Neural progenitor cell (in vitro differentiated cells): Measurements from ENCODE around the gene HS2ST1. TPM values are rescaled to one million over a fixed set of nuclear protein-coding genes. Genes with fewer than 3 reads are reported as not detected.

Experiments used
- DNase-seq: peaks from one replicate; pipeline ENCODE4 v3.0.0-alpha.2; 2016; ENCODE audit warnings: low spot score
- H2AFZ ChIP-seq: fragments of 200-600 bp; sonication (generic); replicated peaks from 2 replicates; pipeline ENCODE4 v1.6.1; 2016; ENCODE audit warnings: antibody characterized with exemption
- H3F3A ChIP-seq: fragments of 200-600 bp; sonication (generic); 2 replicates; pipeline ENCODE4 v1.6.1; 2016; ENCODE audit warnings: antibody characterized with exemption, low read depth
- H3K27ac ChIP-seq: fragments of 200-600 bp; sonication (generic); 2 replicates; pipeline ENCODE4 v1.5.1; 2016; ENCODE audit warnings: mild to moderate bottlenecking
- H3K27me3 ChIP-seq: fragments of 200-600 bp; sonication (generic); 2 replicates; pipeline ENCODE4 v1.6.1; 2016; ENCODE audit warnings: mild to moderate bottlenecking, moderate library complexity
- H3K36me3 ChIP-seq: fragments of 200-600 bp; sonication (generic); 2 replicates; pipeline ENCODE4 v1.5.1; 2016
- H3K4me1 ChIP-seq: fragments of 200-600 bp; sonication (generic); 2 replicates; pipeline ENCODE4 v1.6.1; 2016; ENCODE audit warnings: mixed run types
- H3K4me2 ChIP-seq: fragments of 200-600 bp; sonication (generic); 2 replicates; pipeline ENCODE4 v1.6.1; 2016
- H3K4me3 ChIP-seq: fragments of 200-600 bp; sonication (generic); 2 replicates; pipeline ENCODE4 v1.5.1; 2016
- H3K79me2 ChIP-seq: fragments of 200-600 bp; sonication (generic); 2 replicates; pipeline ENCODE4 v1.6.1; 2016; ENCODE audit warnings: low read depth
- H3K9ac ChIP-seq: fragments of 200-600 bp; sonication (generic); 2 replicates; pipeline ENCODE4 v1.6.1; 2016
- H3K9me3 ChIP-seq: fragments of 200-600 bp; sonication (generic); 2 replicates; pipeline ENCODE4 v1.5.1; 2016; ENCODE audit warnings: low read depth
- H4K20me1 ChIP-seq: fragments of 200-600 bp; sonication (generic); 2 replicates; pipeline ENCODE4 v1.6.1; 2016; ENCODE audit warnings: low read depth
- H3K27ac Mint-ChIP-seq: 3 replicates; pipeline ENCODE4 v1.8.0; 2021; ENCODE audit warnings: mixed read lengths
- H3K27me3 Mint-ChIP-seq: 2 replicates; pipeline ENCODE4 v1.8.0; 2022; ENCODE audit warnings: low read depth, mild to moderate bottlenecking, inconsistent platforms, moderate library complexity, mixed read lengths; ENCODE audit not compliant: insufficient read depth
- H3K36me3 Mint-ChIP-seq: 3 replicates; pipeline ENCODE4 v1.8.0; 2021; ENCODE audit warnings: mixed read lengths
- H3K4me1 Mint-ChIP-seq: 3 replicates; pipeline ENCODE4 v1.8.0; 2021; ENCODE audit warnings: mixed read lengths
- H3K4me3 Mint-ChIP-seq: 3 replicates; pipeline ENCODE4 v1.8.0; 2021; ENCODE audit warnings: mild to moderate bottlenecking, moderate library complexity, mixed read lengths
- H3K9me3 Mint-ChIP-seq: 3 replicates; pipeline ENCODE4 v1.8.0; 2020; ENCODE audit warnings: mixed read lengths
- EZH2 ChIP-seq: fragments of 200-600 bp; sonication (generic); IDR thresholded peaks from 2 replicates; pipeline ENCODE4 v1.6.1; 2017; ENCODE audit warnings: antibody characterized with exemption, mild to moderate bottlenecking, moderate library complexity
- EZH2phosphoT487 ChIP-seq: fragments of 200-600 bp; sonication (generic); IDR thresholded peaks from 2 replicates; pipeline ENCODE4 v1.6.1; 2017; ENCODE audit warnings: antibody characterized with exemption
- total RNA-seq: library from RNA; depleted of rRNA; stranded (reverse); fragments of >200 nt; gene quantifications from 2 replicates; pipeline ENCODE4 v1.2.3, GENCODE V29; 2015; ENCODE audit warnings: low replicate concordance
- TF ChIP-seq, protein P1 (sequence below): fragments of 200-600 bp; sonication (generic); IDR thresholded peaks from 2 replicates; pipeline ENCODE4 v1.5.1; 2017; ENCODE audit warnings: antibody characterized with exemption, mild to moderate bottlenecking

Gene HS2ST1
- total RNA-seq, 1 donor from 2014 or later, result 33.2 TPM

DNA sequence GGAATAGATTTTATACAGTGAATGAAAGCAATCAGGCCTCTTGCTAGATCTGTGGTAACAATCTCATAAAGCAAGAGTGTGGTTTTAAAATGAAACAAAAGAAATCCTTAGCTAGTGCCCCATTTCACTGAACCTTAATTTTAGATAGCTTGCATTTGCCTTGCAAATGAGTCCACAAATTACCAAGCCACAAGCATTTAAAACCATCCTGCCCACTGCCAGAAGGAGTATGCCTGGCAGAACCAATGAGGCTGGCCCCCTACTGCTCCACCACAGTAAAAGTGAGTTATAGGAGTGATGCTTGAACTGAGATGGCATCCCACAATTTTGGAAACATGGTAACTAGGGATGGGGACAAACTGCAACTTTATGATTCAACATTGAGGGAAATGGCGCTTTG, 207.8 kb downstream of the HS2ST1 start:
- H3K4me1 Mint-ChIP-seq, result peaks cover 8% of the 10 kb centered on the region
- no peaks in the 10 kb centered on the region for H3K9me3 Mint-ChIP-seq
- Histone ChIP-seq H3K27me3 (no peaks in the 10 kb centered on the region), H3K9me3 (no peaks in the 10 kb centered on the region), H3K4me2 (no peak overlapping the region), H3K79me2 (no peaks in the 10 kb centered on the region), H3K36me3 (no peaks in the 10 kb centered on the region), H3K4me1 (no peaks in the 10 kb centered on the region), H3K9ac (no peak overlapping the region), H4K20me1 (no peaks in the 10 kb centered on the region), H2AFZ (no peak overlapping the region), H3K27ac (no peak overlapping the region), H3K4me3 (no peak overlapping the region), H3F3A (no peaks in the 10 kb centered on the region)
- no peaks in the 10 kb centered on the region for H3K36me3 Mint-ChIP-seq
- no peak overlapping the region for H3K27ac Mint-ChIP-seq
- peaks cover 2% of the 10 kb centered on the region for H3K27me3 Mint-ChIP-seq
- DNase-seq, result no peak
- no peak overlapping the region for H3K4me3 Mint-ChIP-seq
- TF ChIP-seq EZH2phosphoT487 (no peak), EZH2 (no peak)
- TF ChIP-seq, protein P1, sequence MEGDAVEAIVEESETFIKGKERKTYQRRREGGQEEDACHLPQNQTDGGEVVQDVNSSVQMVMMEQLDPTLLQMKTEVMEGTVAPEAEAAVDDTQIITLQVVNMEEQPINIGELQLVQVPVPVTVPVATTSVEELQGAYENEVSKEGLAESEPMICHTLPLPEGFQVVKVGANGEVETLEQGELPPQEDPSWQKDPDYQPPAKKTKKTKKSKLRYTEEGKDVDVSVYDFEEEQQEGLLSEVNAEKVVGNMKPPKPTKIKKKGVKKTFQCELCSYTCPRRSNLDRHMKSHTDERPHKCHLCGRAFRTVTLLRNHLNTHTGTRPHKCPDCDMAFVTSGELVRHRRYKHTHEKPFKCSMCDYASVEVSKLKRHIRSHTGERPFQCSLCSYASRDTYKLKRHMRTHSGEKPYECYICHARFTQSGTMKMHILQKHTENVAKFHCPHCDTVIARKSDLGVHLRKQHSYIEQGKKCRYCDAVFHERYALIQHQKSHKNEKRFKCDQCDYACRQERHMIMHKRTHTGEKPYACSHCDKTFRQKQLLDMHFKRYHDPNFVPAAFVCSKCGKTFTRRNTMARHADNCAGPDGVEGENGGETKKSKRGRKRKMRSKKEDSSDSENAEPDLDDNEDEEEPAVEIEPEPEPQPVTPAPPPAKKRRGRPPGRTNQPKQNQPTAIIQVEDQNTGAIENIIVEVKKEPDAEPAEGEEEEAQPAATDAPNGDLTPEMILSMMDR, result no peak

DNA sequence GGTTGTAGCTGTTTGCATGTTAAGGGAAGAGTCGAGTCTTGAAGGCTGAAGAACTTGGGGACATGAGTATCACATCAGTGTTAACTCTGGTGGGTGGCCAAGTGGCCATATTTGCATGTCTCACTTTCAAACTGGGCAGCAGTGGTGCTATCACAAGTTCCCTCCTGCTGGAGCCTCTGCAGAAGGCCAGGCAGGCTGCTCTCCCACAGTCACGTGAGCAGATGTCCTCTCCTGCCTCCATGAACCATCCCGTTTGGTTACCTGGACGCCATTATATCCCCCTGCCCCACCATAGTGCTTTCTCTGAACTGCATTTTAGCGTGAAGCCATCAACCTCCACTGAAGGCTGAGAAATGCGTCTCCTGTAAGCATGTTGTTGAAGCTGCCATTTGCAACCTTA, 209.2 kb downstream of the HS2ST1 start:
- H3K27ac ChIP-seq, result no peak overlapping the region
- H3K36me3 Mint-ChIP-seq, result no peaks in the 10 kb centered on the region
- H3K4me2 ChIP-seq, result no peak overlapping the region
- H3K9me3 Mint-ChIP-seq, result no peaks in the 10 kb centered on the region
- no peak overlapping the region for H3K27ac Mint-ChIP-seq
- H3K9me3 ChIP-seq, result no peaks in the 10 kb centered on the region
- DNase-seq, result no peak
- TF ChIP-seq EZH2 (no peak), EZH2phosphoT487 (no peak)
- TF ChIP-seq, protein P1, result no peak
- no peak overlapping the region for H3K4me3 ChIP-seq
- no peaks in the 10 kb centered on the region for H3F3A ChIP-seq
- H3K4me1 ChIP-seq, result no peaks in the 10 kb centered on the region
- no peaks in the 10 kb centered on the region for H3K4me1 Mint-ChIP-seq
- H4K20me1 ChIP-seq, result no peaks in the 10 kb centered on the region
- H3K27me3 ChIP-seq, result no peaks in the 10 kb centered on the region
- no peaks in the 10 kb centered on the region for H3K36me3 ChIP-seq
- no peak overlapping the region for H2AFZ ChIP-seq
- H3K4me3 Mint-ChIP-seq, result no peak overlapping the region
- H3K9ac ChIP-seq, result no peak overlapping the region
- no peaks in the 10 kb centered on the region for H3K79me2 ChIP-seq
- H3K27me3 Mint-ChIP-seq, result peaks cover 2% of the 10 kb centered on the region

DNA sequence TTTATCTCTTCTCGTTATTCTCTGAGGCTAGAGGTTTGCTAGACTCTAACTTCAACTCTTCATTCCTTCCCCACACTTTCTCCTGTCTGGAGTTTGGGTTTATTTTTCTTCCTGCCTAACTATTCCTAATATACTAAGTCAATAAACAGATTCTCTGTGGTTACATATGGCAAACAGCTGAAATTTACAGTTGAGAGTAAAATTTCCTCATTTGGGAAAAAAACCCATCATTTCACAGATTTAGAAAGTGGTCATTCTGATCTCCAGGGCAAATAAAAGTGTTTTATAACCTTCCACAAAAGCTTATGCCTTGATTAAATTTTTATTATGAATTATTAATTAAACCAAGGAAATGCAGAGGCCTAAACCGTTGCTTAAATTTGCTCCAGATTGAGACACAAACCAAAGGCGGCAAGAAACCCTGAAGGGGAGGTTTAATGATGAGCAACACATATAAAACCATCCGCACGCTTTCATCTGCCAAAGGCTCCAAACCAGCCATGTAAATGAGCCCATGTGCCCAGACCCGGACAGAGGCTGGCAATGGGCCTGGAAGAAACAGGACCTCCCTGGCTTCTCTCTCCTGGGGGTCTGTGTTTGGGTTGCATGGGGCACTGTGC, 212.6 kb downstream of the HS2ST1 start:
- Mint-ChIP-seq H3K4me3 (no peak overlapping the region), H3K27ac (no peak overlapping the region), H3K36me3 (no peaks in the 10 kb centered on the region), H3K27me3 (peaks cover 5% of the 10 kb centered on the region), H3K9me3 (no peaks in the 10 kb centered on the region), H3K4me1 (peaks cover 3% of the 10 kb centered on the region)
- no peak for DNase-seq
- no peaks in the 10 kb centered on the region for H4K20me1 ChIP-seq
- no peak for TF ChIP-seq EZH2phosphoT487
- TF ChIP-seq, protein P1, result no peak
- no peak for TF ChIP-seq EZH2
- no peak overlapping the region for H2AFZ ChIP-seq
- no peaks in the 10 kb centered on the region for H3K9me3 ChIP-seq
- H3K4me2 ChIP-seq, result no peak overlapping the region
- no peak overlapping the region for H3K4me3 ChIP-seq
- no peak overlapping the region for H3K9ac ChIP-seq
- no peaks in the 10 kb centered on the region for H3K36me3 ChIP-seq
- no peaks in the 10 kb centered on the region for H3K4me1 ChIP-seq
- no peaks in the 10 kb centered on the region for H3K79me2 ChIP-seq
- H3F3A ChIP-seq, result no peaks in the 10 kb centered on the region
- H3K27me3 ChIP-seq, result peaks cover under 1% of the 10 kb centered on the region
- H3K27ac ChIP-seq, result no peak overlapping the region
